ENCODE results near the gene CCL19.
"Not testable (repeated sequence)": the region's sequence is repeated elsewhere in the genome, so short reads cannot be mapped to it uniquely, and the experiment has no call there.

The CCL19 gene

GRCh38 chr9:34690983-34691935 lies at the start of gene CCL19:
Gene CCL19 (minus strand): TSS chr9:34691276. CDS start chr9:34691139, 137 bp downstream.
- no peak for TF ChIP-seq CTCF (IDR thresholded peaks at IDR 0.05)
- H3K36me3 ChIP-seq, result no peaks in the 10 kb centered on the region
- H3K4me3 ChIP-seq (ENCODE audit: low read depth in 1 of 2, low read length in 1 of 2), result no peak within 1 kb of the TSS
- no peaks in the 10 kb centered on the region for H3K27me3 ChIP-seq
- H3K4me1 ChIP-seq (ENCODE audit: control insufficient read depth in 1 of 2, insufficient read depth in 1 of 2, low read depth in 1 of 2, low read length in 1 of 2), result peaks cover 8 to 15% of the 10 kb centered on the region in 2 experiments
- no peaks in the 10 kb centered on the region for H3K9me3 ChIP-seq
- peak within 1 kb of the TSS; percentile 42 for H3K27ac ChIP-seq

DNA sequence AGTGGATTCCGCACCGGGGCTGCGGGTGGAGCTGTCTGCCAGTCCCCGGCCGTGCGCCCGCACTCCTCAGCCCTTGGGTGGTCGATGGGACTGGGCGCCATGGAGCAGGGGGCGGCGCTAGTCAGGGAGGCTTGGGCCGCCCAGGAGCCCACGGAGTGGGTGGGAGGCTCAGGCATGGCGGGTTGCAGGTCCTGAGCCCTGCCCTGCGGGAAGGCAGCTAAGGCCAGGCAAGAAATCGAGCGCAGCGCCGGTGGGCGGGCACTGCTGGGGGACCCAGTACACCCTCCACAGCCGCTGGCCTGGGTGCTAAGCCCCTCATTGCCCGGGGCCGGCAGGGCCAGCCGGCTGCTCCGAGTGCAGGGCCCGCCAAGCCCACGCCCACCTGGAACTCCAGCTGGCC lies 49.1 kb upstream of the CCL19 start:
- not testable (repeated sequence) for H3K36me3 ChIP-seq; H3K4me1 ChIP-seq (ENCODE audit: control insufficient read depth in 1 of 2, insufficient read depth in 1 of 2, low read depth in 1 of 2, low read length in 1 of 2); H3K27ac ChIP-seq; H3K9me3 ChIP-seq; H3K4me3 ChIP-seq (ENCODE audit: low read depth in 1 of 2, low read length in 1 of 2)
- peaks cover 15% of the 10 kb centered on the region for H3K27me3 ChIP-seq

- no peak for TF ChIP-seq CTCF (IDR thresholded peaks at IDR 0.05)
- no peaks in the 10 kb centered on the region for H3K4me1 ChIP-seq (ENCODE audit: control insufficient read depth in 1 of 2, insufficient read depth in 1 of 2, low read depth in 1 of 2, low read length in 1 of 2)
- no peak overlapping the region for H3K27ac ChIP-seq
- no peaks in the 10 kb centered on the region for H3K9me3 ChIP-seq
- H3K36me3 ChIP-seq, result no peaks in the 10 kb centered on the region
- no peak overlapping the region for H3K4me3 ChIP-seq (ENCODE audit: low read depth in 1 of 2, low read length in 1 of 2)
- H3K27me3 ChIP-seq, result peaks cover 4% of the 10 kb centered on the region
These were observed 46.7 kb upstream of the CCL19 start for GRCh38 chr9:34737677-34738260.

DNA sequence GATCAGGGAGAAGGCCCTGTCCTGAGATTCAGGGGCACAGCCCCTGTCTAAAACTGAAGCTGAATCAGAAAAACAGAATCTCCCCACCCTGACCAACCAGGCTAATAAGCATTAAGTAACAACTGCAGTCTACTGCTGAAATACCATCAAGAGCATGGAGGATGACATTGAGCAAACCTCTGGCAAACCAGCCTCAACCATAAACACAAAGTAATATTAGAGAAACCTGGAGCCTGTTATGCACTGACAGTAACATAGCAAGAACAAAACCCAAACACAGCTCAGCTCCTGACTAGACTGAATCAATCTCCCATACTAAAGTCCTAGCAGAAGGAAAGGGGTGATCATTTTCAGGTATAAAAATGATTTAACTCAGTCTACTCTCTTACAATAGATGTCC lies 43.6 kb upstream of the CCL19 start:
- Histone ChIP-seq H3K4me1 (ENCODE audit: control insufficient read depth in 1 of 2, insufficient read depth in 1 of 2, low read depth in 1 of 2, low read length in 1 of 2) (no peaks in the 10 kb centered on the region), H3K4me3 (ENCODE audit: low read depth in 1 of 2, low read length in 1 of 2) (no peak overlapping the region), H3K27ac (no peak overlapping the region), H3K9me3 (no peaks in the 10 kb centered on the region), H3K27me3 (peaks cover 9% of the 10 kb centered on the region), H3K36me3 (no peaks in the 10 kb centered on the region)
- TF ChIP-seq CTCF (IDR thresholded peaks at IDR 0.05), result no peak

- H3K4me1 ChIP-seq (ENCODE audit: control insufficient read depth in 1 of 2, insufficient read depth in 1 of 2, low read depth in 1 of 2, low read length in 1 of 2), result no peaks in the 10 kb centered on the region
- H3K36me3 ChIP-seq, result no peaks in the 10 kb centered on the region
- no peak overlapping the region for H3K4me3 ChIP-seq (ENCODE audit: low read depth in 1 of 2, low read length in 1 of 2)
- peaks cover 5% of the 10 kb centered on the region for H3K27me3 ChIP-seq
- no peaks in the 10 kb centered on the region for H3K9me3 ChIP-seq
- no peak for TF ChIP-seq CTCF (IDR thresholded peaks at IDR 0.05)
- H3K27ac ChIP-seq, result no peak overlapping the region
These were observed 41.8 kb upstream of the CCL19 start for GRCh38 chr9:34732886-34733285.

- Histone ChIP-seq H3K27ac (no peak overlapping the region), H3K4me1 (ENCODE audit: control insufficient read depth in 1 of 2, insufficient read depth in 1 of 2, low read depth in 1 of 2, low read length in 1 of 2) (no peaks in the 10 kb centered on the region), H3K36me3 (no peaks in the 10 kb centered on the region), H3K9me3 (no peaks in the 10 kb centered on the region), H3K27me3 (peaks cover 5% of the 10 kb centered on the region), H3K4me3 (ENCODE audit: low read depth in 1 of 2, low read length in 1 of 2) (no peak overlapping the region)
- no peak for TF ChIP-seq CTCF (IDR thresholded peaks at IDR 0.05)
These were observed 41.4 kb upstream of the CCL19 start for GRCh38 chr9:34732478-34732877.

All from neutrophil (primary cell).